GM12878 (cell line): ENCODE measurements around the gene MAPKBP1. TPM values are rescaled to one million over a fixed set of nuclear protein-coding genes. Genes with fewer than 3 reads are reported as not detected.

Experiments used
- ATAC-seq: fragments of 200-7000 bp; cut with Tn5 transposase; 3 replicates; pipeline ENCODE4 v1.9.1; 2020; ENCODE audit warnings: mild to moderate bottlenecking, moderate library complexity
- BruUV-seq: library from RNA; stranded (reverse); fragments of 400-500 nt; replicated peaks from 2 replicates; lab custom pipeline; 2021; lab: Mats Ljungman, UMichigan
- CTCF ChIA-PET: fragments of 300-600 bp; sonication (Branson Sonifier 250); formaldehyde crosslinking; extraction: SDS; loops from one replicate; lab custom pipeline; 2021; ENCODE audit warnings: inconsistent platforms; lab: Yijun Ruan, JAX
- POLR2A ChIA-PET: fragments of 350-600 bp; formaldehyde crosslinking; extraction: SDS; loops from one replicate; lab custom pipeline; 2021; ENCODE audit warnings: inconsistent platforms; lab: Charles Lee
- RAD21 ChIA-PET: fragments of 300-600 bp; sonication (Branson Sonifier 250); formaldehyde crosslinking; loops from one replicate; lab custom pipeline; 2023; ENCODE audit warnings: antibody characterized with exemption; ENCODE audit not compliant: unreplicated experiment; lab: Charles Lee
- SMC1A ChIA-PET: fragments of 300-600 bp; sonication (Branson Sonifier 250); formaldehyde crosslinking; loops from one replicate; lab custom pipeline; 2023; ENCODE audit not compliant: unreplicated experiment, uncharacterized antibody; lab: Charles Lee
- DNase-seq: peaks from one replicate; pipeline ENCODE4 v3.0.0-alpha.2; 2011; ENCODE audit warnings: low read depth, low spot score
- FAIRE-seq: peaks from 3 replicates; lab custom pipeline; 2011; peaks lifted over from hg19 to GRCh38; lab: Jason Lieb, UNC
- H2AFZ ChIP-seq: 2 replicates; pipeline ENCODE4 v1.6.0; 2011; ENCODE audit warnings: low read depth, low read length, control low read depth; ENCODE audit not compliant: control insufficient read depth
- H3K27ac ChIP-seq: 2 replicates; pipeline ENCODE4 v1.5.1; 2011; ENCODE audit warnings: control low read depth; ENCODE audit not compliant: control insufficient read depth, insufficient read depth
- H3K27me3 ChIP-seq, 2 experiments: replicated peaks in 1 of 2; 2 replicates each; pipeline versions ENCODE4 v1.6.0 to v1.6.1; 2011; ENCODE audit warnings: low read length in 1 of 2; ENCODE audit not compliant: control insufficient read depth in 2 of 2, insufficient read depth in 2 of 2
- H3K36me3 ChIP-seq, 2 experiments: 2 replicates each; pipeline ENCODE4 v1.5.1; 2011; ENCODE audit warnings: low read length in 1 of 2; ENCODE audit not compliant: control insufficient read depth in 2 of 2, insufficient read depth in 2 of 2
- H3K4me1 ChIP-seq: 2 replicates; pipeline ENCODE4 v1.6.1; 2011; ENCODE audit warnings: mild to moderate bottlenecking, low read length, moderate library complexity, mixed read lengths; ENCODE audit not compliant: control insufficient read depth, insufficient read depth
- H3K4me2 ChIP-seq: 2 replicates; pipeline ENCODE4 v1.6.0; 2011; ENCODE audit warnings: control low read depth; ENCODE audit not compliant: control insufficient read depth, insufficient read depth
- H3K4me3 ChIP-seq: fragments of 200-600 bp; sonication (generic); 2 replicates; pipeline ENCODE4 v1.5.1; 2016
- H3K79me2 ChIP-seq: 2 replicates; pipeline ENCODE4 v1.6.0; 2011; ENCODE audit warnings: low read length; ENCODE audit not compliant: control insufficient read depth, insufficient read depth
- H3K9ac ChIP-seq: 2 replicates; pipeline ENCODE4 v1.8.0; 2011; ENCODE audit warnings: low read length, control low read depth, mixed read lengths; ENCODE audit not compliant: control insufficient read depth, insufficient read depth
- H3K9me3 ChIP-seq: replicated peaks from 3 replicates; pipeline ENCODE4 v1.5.1; 2011; ENCODE audit warnings: mild to moderate bottlenecking, low read length; ENCODE audit not compliant: control insufficient read depth, insufficient read depth
- H4K20me1 ChIP-seq: 2 replicates; pipeline ENCODE4 v1.6.0; 2011; ENCODE audit not compliant: control insufficient read depth, insufficient read depth
- FOXM1 ChIP-seq: IDR thresholded peaks from 2 replicates; pipeline ENCODE4 v1.6.1; 2012; ENCODE audit warnings: low read depth, mild to moderate bottlenecking, inconsistent platforms, low read length, moderate library complexity
- HCFC1 ChIP-seq: fragments of 150-350 bp; IDR thresholded peaks from 2 replicates; pipeline ENCODE4 v1.6.1; 2014; ENCODE audit warnings: low read length
- IKZF1 ChIP-seq: fragments of 450-650 bp; conservative IDR thresholded peaks from 2 replicates; pipeline ENCODE4 v1.6.1; 2017; ENCODE audit warnings: antibody characterized with exemption, mild to moderate bottlenecking
- IRF3 ChIP-seq: fragments of 450-650 bp; IDR thresholded peaks from 2 replicates; pipeline ENCODE4 v1.6.1; 2014; ENCODE audit warnings: mild to moderate bottlenecking
- PML ChIP-seq: IDR thresholded peaks from 2 replicates; pipeline ENCODE4 v1.6.1; 2012; ENCODE audit warnings: low read length, inconsistent platforms
- POLR2AphosphoS2 ChIP-seq: IDR thresholded peaks from 2 replicates; pipeline ENCODE4 v1.6.1; 2011; ENCODE audit warnings: low read depth, mild to moderate bottlenecking, low read length, improper control_type of control experiment, moderate library complexity
- POLR2AphosphoS5 ChIP-seq: IDR thresholded peaks from 2 replicates; pipeline ENCODE4 v1.6.1; 2011; ENCODE audit warnings: mild to moderate bottlenecking, low read length, inconsistent platforms
- RELA ChIP-seq: fragments of 450-650 bp; IDR thresholded peaks from 2 replicates; pipeline ENCODE4 v1.8.0; 2014; ENCODE audit warnings: borderline replicate concordance; ENCODE audit not compliant: partially characterized antibody
- RELB ChIP-seq: fragments of 450-650 bp; IDR thresholded peaks from 2 replicates; pipeline ENCODE4 v1.6.1; 2017; ENCODE audit warnings: low read depth, mild to moderate bottlenecking, moderate library complexity
- SIX5 ChIP-seq: IDR thresholded peaks from 2 replicates; pipeline ENCODE4 v1.6.1; 2011; ENCODE audit warnings: mild to moderate bottlenecking, low read depth, low read length, moderate library complexity; ENCODE audit not compliant: severe bottlenecking
- SP1 ChIP-seq: IDR thresholded peaks from one replicate; pipeline ENCODE4 v1.6.1; 2011; ENCODE audit warnings: low read depth, low read length
- ZBED1 ChIP-seq: IDR thresholded peaks from 2 replicates; pipeline ENCODE4 v1.6.1; 2016; ENCODE audit warnings: borderline replicate concordance
- WGBS: methylation state at CpG from one replicate; pipeline ENCODE4 v1.1.6; 2016; ENCODE audit warnings: low lambda C conversion rate; ENCODE audit not compliant: insufficient replicate concordance, insufficient coverage; ENCODE audit errors: missing lambda C conversion rate; 5-methylcytosine and 5-hydroxymethylcytosine counted together
- in situ Hi-C: fragments of 300-500 bp; cut with MboI; formaldehyde crosslinking; loops from 9 replicates; pipeline ENCODE4 v1.14.3; 2018; ENCODE audit warnings: mixed read lengths
- intact Hi-C: fragments of 100-400 bp; cut with micrococcal nuclease; formaldehyde crosslinking; loops from one replicate; pipeline ENCODE4 v1.14.2; 2022; ENCODE audit not compliant: unreplicated experiment
- polyA plus RNA-seq, 11 experiments: library from polyadenylated mRNA; depleted of rRNA in 4 of 11; unstranded in 6 of 11; stranded (reverse) in 5 of 11; fragments of >200 nt; fragmentation: Nextera tagmentation in 4 of 11; fragmentation: Illumina TruSeq in 1 of 11; extraction: Ambion mirVana in 4 of 11; extraction: Trizol in 1 of 11; gene quantifications; 1 replicate in 1 of 11; 2 replicates in 10 of 11; pipeline versions ENCODE4 v1.2.1 to v1.2.3, GENCODE V29; 2011 to 2016; ENCODE audit warnings: inconsistent platforms in 2 of 11, missing spikeins in 2 of 11, low read depth in 1 of 11
- total RNA-seq, 4 experiments: library from RNA; depleted of rRNA in 3 of 4; stranded (reverse); fragments of >200 nt in 3 of 4; fragmentation: Illumina TruSeq in 1 of 4; extraction: Trizol in 1 of 4; gene quantifications; 2 replicates each; pipeline versions ENCODE4 v1.2.1 to v1.2.3, GENCODE V29; 2013 to 2021

Gene MAPKBP1
- total and polyA plus RNA-seq, 10 of the 15 experiments (the other 5 are each of a cell fraction or from before 2014, with no cell fraction given), result 0.44 to 19.0 (median 7.3) TPM

- Histone ChIP-seq H3K27ac (no peak overlapping the region), H2AFZ (no peak overlapping the region), H3K9me3 (no peaks in the 10 kb centered on the region), H3K79me2 (no peaks in the 10 kb centered on the region), H3K27me3 (no peaks in the 10 kb centered on the region), H3K4me1 (no peaks in the 10 kb centered on the region), H4K20me1 (no peaks in the 10 kb centered on the region; the same call in 1 of the 2 replicates), H3K4me2 (no peak overlapping the region), H3K4me3 (no peak overlapping the region), H3K9ac (no peak overlapping the region), H3K36me3 (peaks cover 6 to 12% of the 10 kb centered on the region in 2 experiments; a peak in 3 of 4 replicates)
- ChIA-PET RAD21 (no interaction called here), CTCF (interaction anchor here (1.2 kb wide), 1 partner anchor 50 kb away, joined by 4 read pairs; no protein-coding TSS in a partner anchor), POLR2A (no interaction called here), SMC1A (no interaction called here)
- no peak for TF ChIP-seq ZBED1
- TF ChIP-seq FOXM1, result no peak
- no peak for TF ChIP-seq POLR2AphosphoS5
- ATAC-seq (no peak), FAIRE-seq (no peak), DNase-seq (no peak)
- WGBS, result 88% methylated on average over 6 of the region's 6 CpGs
- in situ Hi-C loops (no loop called here), intact Hi-C loops (no loop called here)
- no TSS peak for BruUV-seq
These were observed 48.7 kb downstream of the MAPKBP1 start for GRCh38 chr15:41822957-41823356.

GRCh38 chr15:41823502-41823901 is 49.2 kb downstream of the MAPKBP1 start:
- Histone ChIP-seq H3K79me2 (no peaks in the 10 kb centered on the region), H2AFZ (no peak overlapping the region), H3K9me3 (no peaks in the 10 kb centered on the region), H3K27me3 (no peaks in the 10 kb centered on the region), H3K9ac (no peak overlapping the region), H4K20me1 (no peaks in the 10 kb centered on the region; the same call in 1 of the 2 replicates), H3K4me3 (no peak overlapping the region), H3K4me1 (no peaks in the 10 kb centered on the region), H3K27ac (no peak overlapping the region), H3K36me3 (peaks cover 6 to 12% of the 10 kb centered on the region in 2 experiments; a peak in 3 of 4 replicates), H3K4me2 (no peak overlapping the region)
- RAD21 ChIA-PET, result no interaction called here
- CTCF ChIA-PET, result interaction anchor here (1.2 kb wide), 1 partner anchor 50 kb away, joined by 4 read pairs; no protein-coding TSS in a partner anchor
- intact Hi-C loops (no loop called here), in situ Hi-C loops (no loop called here)
- FAIRE-seq (no peak), ATAC-seq (no peak), DNase-seq (no peak)
- SMC1A ChIA-PET, result no interaction called here
- 88% methylated on average over 11 of the region's 11 CpGs for WGBS
- POLR2A ChIA-PET, result no interaction called here
- BruUV-seq, result no TSS peak
- TF ChIP-seq SIX5, result no peak
- no peak for TF ChIP-seq SP1
- TF ChIP-seq POLR2AphosphoS2, result no peak
- TF ChIP-seq RELB, result no peak
- TF ChIP-seq IKZF1, result no peak
- no peak for TF ChIP-seq HCFC1
- no peak for TF ChIP-seq IRF3
- no peak for TF ChIP-seq RELA
- TF ChIP-seq PML, result no peak
